K562 (cell line): ENCODE data around the gene DOCK3. TPM values are rescaled to one million over a fixed set of nuclear protein-coding genes. Genes with fewer than 3 reads are reported as not detected.
"Not testable (repeated sequence)": the region's sequence is repeated elsewhere in the genome, so short reads cannot be mapped to it uniquely, and the experiment has no call there.

Source experiments
- ATAC-seq: fragments of 200-7000 bp; cut with Tn5 transposase; 3 replicates; pipeline ENCODE4 v1.9.1; 2020; ENCODE audit warnings: moderate library complexity
- BruUV-seq: library from RNA; stranded (reverse); fragments of 400-500 nt; replicated peaks from 2 replicates; lab custom pipeline; 2021; lab: Mats Ljungman, UMichigan
- CTCF ChIA-PET: fragments of 300-600 bp; formaldehyde crosslinking; extraction: SDS; loops from one replicate; lab custom pipeline; 2021; ENCODE audit warnings: low intra/inter-chr PET ratio; lab: Yijun Ruan, JAX
- POLR2A ChIA-PET: fragments of 300-600, 350-650 bp; sonication (Branson Sonifier 250); formaldehyde crosslinking; extraction: SDS; loops from one replicate; lab custom pipeline; 2021; ENCODE audit warnings: antibody characterized with exemption, inconsistent platforms; lab: Yijun Ruan, JAX
- DNase-seq, 4 experiments: peaks; one replicate each; pipeline versions ENCODE4 v3.0.0 to v3.0.0-alpha.2; 2011 to 2018; ENCODE audit warnings: low spot score in 3 of 4, mixed read lengths in 3 of 4; ENCODE audit errors: extremely low read depth in 1 of 4
- FAIRE-seq: peaks from 2 replicates; lab custom pipeline; 2011; peaks lifted over from hg19 to GRCh38; lab: Jason Lieb, UNC
- H2AFZ ChIP-seq: 2 replicates; pipeline ENCODE4 v1.6.0; 2011; ENCODE audit warnings: low read depth, low read length, control low read depth, inconsistent platforms
- H3K27ac ChIP-seq: fragments of 200-600 bp; 3 replicates; pipeline ENCODE4 v1.8.0; 2011; ENCODE audit warnings: low read depth, mild to moderate bottlenecking, control low read depth, inconsistent platforms, low read length, moderate library complexity, mixed read lengths; ENCODE audit errors: extremely low read depth
- H3K27me3 ChIP-seq, 2 experiments: fragments of 300-600 bp in 1 of 2; 2 replicates in 1 of 2; 3 replicates in 1 of 2; pipeline versions ENCODE4 v1.6.0 to v1.8.0; 2011; ENCODE audit warnings: inconsistent platforms in 2 of 2, low read length in 2 of 2, mild to moderate bottlenecking in 1 of 2, mixed read lengths in 1 of 2, moderate library complexity in 1 of 2; ENCODE audit not compliant: control insufficient read depth in 2 of 2, insufficient read depth in 2 of 2
- H3K36me3 ChIP-seq: fragments of 300-600 bp; 3 replicates; pipeline ENCODE4 v1.8.0; 2011; ENCODE audit warnings: mild to moderate bottlenecking, low read length, inconsistent platforms; ENCODE audit not compliant: control insufficient read depth, insufficient read depth
- H3K4me1 ChIP-seq, 2 experiments: fragments of 200-600 bp in 1 of 2; replicated peaks in 1 of 2; 2 replicates in 1 of 2; 3 replicates in 1 of 2; pipeline versions ENCODE4 v1.5.1 to v1.8.0; 2011; ENCODE audit warnings: inconsistent platforms in 2 of 2, low read length in 2 of 2, mild to moderate bottlenecking in 1 of 2, mixed read lengths in 1 of 2, moderate library complexity in 1 of 2; ENCODE audit not compliant: control insufficient read depth in 2 of 2, insufficient read depth in 2 of 2
- H3K4me2 ChIP-seq: 2 replicates; pipeline ENCODE4 v1.6.1; 2011; ENCODE audit warnings: low read length, control low read depth, inconsistent platforms, mixed read lengths; ENCODE audit not compliant: insufficient read depth
- H3K4me3 ChIP-seq: fragments of 200-600 bp; sonication (generic), shearing (Covaris generic); 2 replicates; pipeline ENCODE4 v1.5.1; 2016; ENCODE audit warnings: control low read depth, inconsistent platforms
- H3K79me2 ChIP-seq: fragments of 200-600 bp; 3 replicates; pipeline ENCODE4 v1.8.0; 2011; ENCODE audit warnings: low read length, inconsistent platforms; ENCODE audit not compliant: control insufficient read depth, insufficient read depth
- H3K9ac ChIP-seq, 2 experiments: 2 replicates each; pipeline versions ENCODE4 v1.6.0 to v1.6.1; 2011; ENCODE audit warnings: low read depth in 2 of 2, low read length in 2 of 2, control low read depth in 1 of 2, inconsistent platforms in 1 of 2, mild to moderate bottlenecking in 1 of 2, mixed read lengths in 1 of 2; ENCODE audit not compliant: insufficient read depth in 1 of 2
- H3K9me1 ChIP-seq: one replicate; pipeline ENCODE4 v1.6.0; 2011; ENCODE audit warnings: inconsistent platforms, mild to moderate bottlenecking, low read length, moderate library complexity; ENCODE audit not compliant: control insufficient read depth, insufficient read depth
- H3K9me3 ChIP-seq: replicated peaks from 2 replicates; pipeline ENCODE4 v1.5.1; 2011; ENCODE audit warnings: low read depth, low read length, inconsistent platforms; ENCODE audit not compliant: control insufficient read depth, insufficient read depth
- H4K20me1 ChIP-seq: replicated peaks from 2 replicates; pipeline ENCODE4 v1.6.1; 2011; ENCODE audit warnings: low read length, inconsistent platforms, mixed read lengths; ENCODE audit not compliant: control insufficient read depth, insufficient read depth
- CBX2 ChIP-seq: fragments of 200-600 bp; sonication (generic); IDR thresholded peaks from one replicate; pipeline ENCODE4 v1.6.1; 2012; ENCODE audit warnings: mild to moderate bottlenecking, low read length, inconsistent platforms; ENCODE audit not compliant: insufficient read depth, poor library complexity, severe bottlenecking
- CREM ChIP-seq: IDR thresholded peaks from 2 replicates; pipeline ENCODE4 v1.6.1; 2014; ENCODE audit warnings: antibody characterized with exemption, low read depth
- HMBOX1 ChIP-seq: sonication (generic); IDR thresholded peaks from 2 replicates; pipeline ENCODE4 v1.6.1; 2016
- MYC ChIP-seq, 2 experiments: fragments of 250-450 bp in 1 of 2; sonication (Bioruptor Pico) in 1 of 2; IDR thresholded peaks; 2 replicates each; pipeline versions ENCODE4 v1.5.1 to v1.6.1; 2012 to 2021; ENCODE audit warnings: low read depth in 2 of 2, borderline replicate concordance in 1 of 2, improper control_type of control experiment in 1 of 2, low read length in 1 of 2, mild to moderate bottlenecking in 1 of 2, moderate library complexity in 1 of 2
- RB1 ChIP-seq: fragments of 450-650 bp; IDR thresholded peaks from 2 replicates; pipeline ENCODE4 v1.6.1; 2017; ENCODE audit warnings: low read depth, mild to moderate bottlenecking
- SETDB1 ChIP-seq: IDR thresholded peaks from one replicate; pipeline ENCODE4 v1.6.1; 2012; ENCODE audit warnings: low read length, control low read depth, inconsistent platforms
- TAL1 ChIP-seq: fragments of 450-650 bp; IDR thresholded peaks from 2 replicates; pipeline ENCODE4 v1.6.1; 2016; ENCODE audit warnings: mild to moderate bottlenecking
- TFAP4 ChIP-seq: sonication (generic); formaldehyde crosslinking; IDR thresholded peaks from 2 replicates; pipeline ENCODE4 v1.8.0; 2022; ENCODE audit warnings: missing genetic modification reagents, mild to moderate bottlenecking, moderate library complexity, borderline replicate concordance
- USF2 ChIP-seq: sonication (generic); formaldehyde crosslinking; IDR thresholded peaks from 2 replicates; pipeline ENCODE4 v1.5.0; 2020; ENCODE audit warnings: missing genetic modification reagents
- ZNF79 ChIP-seq: fragments of 250-450 bp; sonication (Bioruptor Pico); IDR thresholded peaks from 2 replicates; pipeline ENCODE4 v1.4.0; 2020; ENCODE audit warnings: low read depth, mild to moderate bottlenecking, moderate library complexity
- WGBS: fragments of 100-300 bp; shearing (Covaris generic); methylation state at CpG from one replicate; pipeline ENCODE4 v1.1.6; 2016; ENCODE audit warnings: low coverage, mixed read lengths; ENCODE audit not compliant: insufficient coverage; ENCODE audit errors: missing lambda C conversion rate; 5-methylcytosine and 5-hydroxymethylcytosine counted together
- in situ Hi-C: fragments of 300-500 bp; cut with MboI; formaldehyde crosslinking; loops from 4 replicates; pipeline ENCODE4 v1.15.0; 2018; ENCODE audit warnings: inconsistent platforms, mixed read lengths
- intact Hi-C: fragments of 100-400 bp; cut with micrococcal nuclease; formaldehyde crosslinking; loops from 2 replicates; pipeline ENCODE4 v1.14.2; 2022
- polyA plus RNA-seq, 8 experiments: library from polyadenylated mRNA; depleted of rRNA in 4 of 8; stranded (reverse) in 5 of 8; unstranded in 3 of 8; fragments of >200 nt; fragmentation: Nextera tagmentation in 2 of 8; fragmentation: Illumina TruSeq in 1 of 8; extraction: Ambion mirVana in 2 of 8; extraction: Trizol in 1 of 8; gene quantifications; 2 replicates each; pipeline versions ENCODE4 v1.2.1 to v1.2.3, GENCODE V29; 2011 to 2014; ENCODE audit warnings: inconsistent platforms in 1 of 8, missing spikeins in 1 of 8
- total RNA-seq, 7 experiments: library from RNA; depleted of rRNA in 6 of 7; stranded (reverse); fragments of >200 nt in 6 of 7; fragmentation: Illumina TruSeq in 2 of 7; extraction: Trizol in 2 of 7; gene quantifications; 2 replicates each; pipeline versions ENCODE4 v1.2.1 to v1.2.3, GENCODE V29; 2011 to 2021; ENCODE audit warnings: low replicate concordance in 1 of 7

The DOCK3 gene
- total and polyA plus RNA-seq, 9 of the 15 experiments (the other 6 are each of a cell fraction or from before 2014, with no cell fraction given) = under 0.01 to 0.03 (median 0.01) TPM; not detected in 4

GRCh38 chr3:51083490-51083889, 408.8 kb downstream of the DOCK3 start (continued):
- no peak for TF ChIP-seq CREM
- TF ChIP-seq ZNF79 (CRISPR knock-in tag) = no peak
- TF ChIP-seq MYC (IDR thresholded peaks at IDR 0.05; ENCODE audit: low read depth, low read length) = no peak
- no peak for TF ChIP-seq MYC (CRISPR knock-in tag; IDR thresholded peaks at IDR 0.05; ENCODE audit: borderline replicate concordance, low read depth)
- no peak for TF ChIP-seq TFAP4 (CRISPR knock-in tag)
- no peak for TF ChIP-seq HMBOX1
- no peak for TF ChIP-seq CBX2
- TF ChIP-seq TAL1 = no peak
- no peak for TF ChIP-seq RB1
- TF ChIP-seq USF2 (CRISPR knock-in tag) = no peak
- TF ChIP-seq SETDB1 = no peak

- CTCF ChIA-PET, H2AFZ ChIP-seq, H3K27ac ChIP-seq, in situ Hi-C loops, H3K9me1 ChIP-seq, H3K4me2 ChIP-seq, H3K9ac ChIP-seq, H3K4me1 ChIP-seq, H3K27me3 ChIP-seq, H3K79me2 ChIP-seq, H3K4me3 ChIP-seq, DNase-seq, H3K9me3 ChIP-seq, H4K20me1 ChIP-seq, intact Hi-C loops, POLR2A ChIA-PET, ATAC-seq, FAIRE-seq, H3K36me3 ChIP-seq, BruUV-seq: not testable (repeated sequence)
- 3% methylated on average over 5 of the region's 6 CpGs for WGBS
Observed at GRCh38 chr3:51092141-51092540, 417.4 kb downstream of the DOCK3 start.

GRCh38 chr3:51094838-51095237, 420.1 kb downstream of the DOCK3 start:
- intact Hi-C loops, H3K9me3 ChIP-seq, H3K9ac ChIP-seq, H3K4me1 ChIP-seq, ATAC-seq, H3K79me2 ChIP-seq, H3K4me2 ChIP-seq, H3K27me3 ChIP-seq, H3K9me1 ChIP-seq, H3K4me3 ChIP-seq, H4K20me1 ChIP-seq, in situ Hi-C loops, BruUV-seq, H2AFZ ChIP-seq, DNase-seq, FAIRE-seq, CTCF ChIA-PET, H3K36me3 ChIP-seq, H3K27ac ChIP-seq, POLR2A ChIA-PET: not testable (repeated sequence)
- WGBS = 0% methylated on average over 1 of the region's 1 CpG
